HepG2 (cell line): ENCODE measurements around the gene KRT34. TPM values are rescaled to one million over a fixed set of nuclear protein-coding genes. Genes with fewer than 3 reads are reported as not detected.

Experiments used
- ATAC-seq: fragments of 200-7000 bp; cut with Tn5 transposase; 3 replicates; pipeline ENCODE4 v1.9.1; 2020; ENCODE audit warnings: mild to moderate bottlenecking, moderate library complexity
- BruUV-seq: library from RNA; stranded (reverse); fragments of 400-500 nt; replicated peaks from 2 replicates; lab custom pipeline; 2021; lab: Mats Ljungman, UMichigan
- CTCF ChIA-PET: fragments of 300-600 bp; formaldehyde crosslinking; extraction: SDS; loops from one replicate; lab custom pipeline; 2021; ENCODE audit warnings: low total read pairs, inconsistent platforms, low intra/inter-chr PET ratio; lab: Yijun Ruan, JAX
- POLR2A ChIA-PET: fragments of 350-600 bp; sonication (Branson Sonifier 250); formaldehyde crosslinking; loops from one replicate; lab custom pipeline; 2020; ENCODE audit warnings: antibody characterized with exemption, inconsistent platforms; lab: Yijun Ruan, JAX
- DNase-seq: peaks from one replicate; pipeline ENCODE4 v3.0.0-alpha.2; 2015; ENCODE audit warnings: low spot score
- FAIRE-seq: peaks from 3 replicates; lab custom pipeline; 2011; peaks lifted over from hg19 to GRCh38; lab: Jason Lieb, UNC
- H2AFZ ChIP-seq: one replicate; pipeline ENCODE4 v1.6.1; 2011; ENCODE audit warnings: low read length, inconsistent platforms
- H3K27ac ChIP-seq: fragments of 300-600 bp; 3 replicates; pipeline ENCODE4 v1.8.0; 2011; ENCODE audit warnings: mixed run types, mild to moderate bottlenecking, mixed read lengths, low read length, inconsistent platforms; ENCODE audit not compliant: insufficient read depth; ENCODE audit errors: extremely low read length
- H3K27me3 ChIP-seq, 2 experiments: fragments of 200-600 bp in 1 of 2; 2 replicates in 1 of 2; 3 replicates in 1 of 2; pipeline versions ENCODE4 v1.6.0 to v1.8.0; 2011; ENCODE audit warnings: low read length in 2 of 2, mild to moderate bottlenecking in 2 of 2, moderate library complexity in 2 of 2, inconsistent platforms in 1 of 2; ENCODE audit not compliant: insufficient read depth in 2 of 2, control insufficient read depth in 1 of 2
- H3K36me3 ChIP-seq, 2 experiments: fragments of 200-600 bp in 1 of 2; replicated peaks in 1 of 2; 2 replicates in 1 of 2; 3 replicates in 1 of 2; pipeline versions ENCODE4 v1.5.1 to v1.8.0; 2011; ENCODE audit warnings: low read length in 2 of 2, inconsistent platforms in 1 of 2; ENCODE audit not compliant: insufficient read depth in 2 of 2, control insufficient read depth in 1 of 2
- H3K4me1 ChIP-seq: 2 replicates; pipeline ENCODE4 v1.5.1; 2012; ENCODE audit warnings: low read length, inconsistent platforms; ENCODE audit not compliant: insufficient read depth
- H3K4me2 ChIP-seq: 2 replicates; pipeline ENCODE4 v1.6.0; 2011; ENCODE audit warnings: low read depth, low read length, inconsistent platforms
- H3K4me3 ChIP-seq, 3 experiments: fragments of 200-600 bp in 1 of 3; sonication (generic), shearing (Covaris generic) in 1 of 3; replicated peaks in 1 of 3; 2 replicates each; pipeline ENCODE4 v1.5.1; 2011 to 2016; ENCODE audit warnings: low read length in 3 of 3, inconsistent platforms in 2 of 3, low read depth in 2 of 3, mild to moderate bottlenecking in 2 of 3, control low read depth in 1 of 3, mixed read lengths in 1 of 3; ENCODE audit not compliant: insufficient read depth in 1 of 3
- H3K79me2 ChIP-seq: one replicate; pipeline ENCODE4 v1.6.1; 2011; ENCODE audit warnings: low read length, inconsistent platforms; ENCODE audit not compliant: insufficient read depth
- H3K9ac ChIP-seq: 2 replicates; pipeline ENCODE4 v1.6.0; 2011; ENCODE audit warnings: mild to moderate bottlenecking, low read depth, low read length, inconsistent platforms; ENCODE audit not compliant: insufficient read depth
- H3K9me3 ChIP-seq: 2 replicates; pipeline ENCODE4 v1.5.1; 2012; ENCODE audit warnings: mild to moderate bottlenecking, low read length
- H4K20me1 ChIP-seq: 2 replicates; pipeline ENCODE4 v1.6.0; 2011; ENCODE audit warnings: inconsistent platforms, mild to moderate bottlenecking, low read length, moderate library complexity; ENCODE audit not compliant: insufficient read depth
- AGO2 ChIP-seq: fragments of 200-400 bp; formaldehyde crosslinking; optimal IDR thresholded peaks from 2 replicates; pipeline ENCODE3; 2017; ENCODE audit warnings: mild to moderate bottlenecking, low read depth, low read length, moderate library complexity
- CEBPZ ChIP-seq: IDR thresholded peaks from 2 replicates; pipeline ENCODE4 v1.6.1; 2012; ENCODE audit warnings: low read length, improper control_type of control experiment
- MTA1 ChIP-seq: sonication (generic); formaldehyde crosslinking; IDR thresholded peaks from 2 replicates; pipeline ENCODE4 v1.4.0; 2020; ENCODE audit warnings: missing genetic modification reagents, mild to moderate bottlenecking, borderline replicate concordance
- PLSCR1 ChIP-seq: sonication (generic); formaldehyde crosslinking; IDR thresholded peaks from 2 replicates; pipeline ENCODE4 v1.5.0; 2020; ENCODE audit warnings: missing genetic modification reagents, mild to moderate bottlenecking, borderline replicate concordance
- RBM39 ChIP-seq: fragments of 200-400 bp; formaldehyde crosslinking; IDR thresholded peaks from one replicate; pipeline ENCODE4 v1.6.1; 2018; ENCODE audit warnings: antibody characterized with exemption, mild to moderate bottlenecking, low read depth, low read length; ENCODE audit not compliant: poor library complexity, severe bottlenecking
- STAG1 ChIP-seq: sonication (generic); formaldehyde crosslinking; IDR thresholded peaks from 2 replicates; pipeline ENCODE4 v1.4.0; 2020; ENCODE audit warnings: missing genetic modification reagents
- TBX3 ChIP-seq: fragments of 450-650 bp; IDR thresholded peaks from 2 replicates; pipeline ENCODE4 v1.6.1; 2017; ENCODE audit warnings: antibody characterized with exemption, mild to moderate bottlenecking, inconsistent platforms, borderline replicate concordance
- TCF12 ChIP-seq, 2 experiments: fragments of 450-650 bp in 1 of 2; sonication (generic) in 1 of 2; formaldehyde crosslinking in 1 of 2; IDR thresholded peaks; 2 replicates each; pipeline versions ENCODE4 v1.6.1 to v1.8.0; 2017 to 2022; ENCODE audit warnings: antibody characterized with exemption in 1 of 2, mild to moderate bottlenecking in 1 of 2, missing genetic modification reagents in 1 of 2, moderate library complexity in 1 of 2
- THRA ChIP-seq: sonication (generic); formaldehyde crosslinking; IDR thresholded peaks from 2 replicates; pipeline ENCODE4 v1.4.0; 2020; ENCODE audit warnings: missing genetic modification reagents, borderline replicate concordance
- XRCC5 ChIP-seq: fragments of 200-400 bp; formaldehyde crosslinking; optimal IDR thresholded peaks from 2 replicates; pipeline ENCODE3; 2017; ENCODE audit warnings: mild to moderate bottlenecking, low read length
- ZNF101 ChIP-seq: sonication (generic); formaldehyde crosslinking; IDR thresholded peaks from 2 replicates; pipeline ENCODE4 v1.4.0; 2020; ENCODE audit warnings: mild to moderate bottlenecking, low read depth, missing genetic modification reagents, borderline replicate concordance
- ZNF180 ChIP-seq: sonication (generic); formaldehyde crosslinking; IDR thresholded peaks from 2 replicates; pipeline ENCODE4 v1.4.0; 2020; ENCODE audit warnings: low read depth, missing genetic modification reagents, borderline replicate concordance
- ZNF510 ChIP-seq: sonication (generic); formaldehyde crosslinking; IDR thresholded peaks from 2 replicates; pipeline ENCODE4 v1.4.0; 2020; ENCODE audit warnings: low read depth, mild to moderate bottlenecking, missing genetic modification reagents
- ZNF562 ChIP-seq: sonication (generic); formaldehyde crosslinking; IDR thresholded peaks from 2 replicates; pipeline ENCODE4 v1.8.0; 2022; ENCODE audit warnings: missing genetic modification reagents, borderline replicate concordance
- ZNF816 ChIP-seq: sonication (generic); formaldehyde crosslinking; IDR thresholded peaks from 2 replicates; pipeline ENCODE4 v1.8.0; 2022; ENCODE audit warnings: missing genetic modification reagents, mild to moderate bottlenecking, borderline replicate concordance
- WGBS: methylation state at CpG from one replicate; pipeline ENCODE4 v1.1.6; 2017; ENCODE audit warnings: low lambda C conversion rate; 5-methylcytosine and 5-hydroxymethylcytosine counted together
- in situ Hi-C: cut with HindIII; loops from 2 replicates; pipeline ENCODE4 v1.10.0; 2017; ENCODE audit warnings: low pct_unique_long_range_greater_than_20kb; ENCODE audit not compliant: extremely low pct_ligation_motif_present
- intact Hi-C: fragments of 100-400 bp; cut with micrococcal nuclease; formaldehyde crosslinking; loops from one replicate; pipeline ENCODE4 v1.10.0; 2022; ENCODE audit not compliant: unreplicated experiment
- polyA plus RNA-seq, 8 experiments: library from polyadenylated mRNA; depleted of rRNA in 3 of 8; stranded (reverse) in 7 of 8; unstranded in 1 of 8; fragments of >200 nt; fragmentation: Illumina TruSeq in 4 of 8; extraction: Trizol in 4 of 8; gene quantifications; 2 replicates each; pipeline versions ENCODE4 v1.2.1 to v1.2.3, GENCODE V29; 2011 to 2016; ENCODE audit warnings: low read depth in 4 of 8, missing spikeins in 1 of 8, mixed read lengths in 1 of 8; ENCODE audit not compliant: insufficient read depth in 1 of 8
- total RNA-seq, 5 experiments: library from RNA; depleted of rRNA; stranded (reverse); fragments of >200 nt; fragmentation: Illumina TruSeq; extraction: Trizol; gene quantifications; 2 replicates each; pipeline ENCODE4 v1.2.3, GENCODE V29; 2016; ENCODE audit warnings: low read depth in 1 of 5
- TF ChIP-seq, protein P1 (sequence below): sonication (generic); formaldehyde crosslinking; IDR thresholded peaks from 2 replicates; pipeline ENCODE4 v1.8.0; 2022; ENCODE audit warnings: missing genetic modification reagents, low read depth, mild to moderate bottlenecking, borderline replicate concordance
- TF ChIP-seq, protein P2 (sequence below): sonication (generic); formaldehyde crosslinking; conservative IDR thresholded peaks from 2 replicates; pipeline ENCODE4 v1.8.0; 2022; ENCODE audit warnings: low read depth, missing genetic modification reagents

The KRT34 gene
- total and polyA plus RNA-seq, 2 of the 13 experiments (the other 11 are each of a cell fraction or from before 2014, with no cell fraction given) = not detected

DNA sequence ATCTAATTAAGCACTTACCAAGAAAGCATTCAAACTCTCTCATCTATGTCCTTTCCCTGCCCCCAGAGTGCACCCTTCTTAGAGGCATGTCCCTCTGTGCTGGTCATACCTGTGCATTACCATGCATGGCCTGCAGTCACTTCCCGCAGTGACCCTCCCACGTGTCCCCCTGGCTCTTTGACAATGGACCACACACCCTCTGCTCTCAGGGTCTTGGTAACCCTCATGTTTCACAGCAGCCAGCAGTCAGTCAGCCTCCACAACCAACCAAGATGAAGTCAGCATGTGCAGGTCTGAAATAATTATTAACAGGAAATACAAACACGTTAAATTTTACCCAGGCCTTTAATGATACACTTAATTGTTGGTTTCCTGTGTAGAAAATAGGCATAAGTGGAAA is 41.6 kb downstream of the KRT34 start:
- no peak overlapping the region for H3K4me3 ChIP-seq
- peaks cover 11% of the 10 kb centered on the region; the same call in 1 of the 2 replicates for H3K9me3 ChIP-seq
- H3K4me2 ChIP-seq = no peak overlapping the region
- CTCF ChIA-PET = no interaction called here
- no peak overlapping the region for H3K9ac ChIP-seq
- no peak overlapping the region for H3K27ac ChIP-seq
- POLR2A ChIA-PET = no interaction called here
- in situ Hi-C loops = no loop called here
- no peaks in the 10 kb centered on the region for H3K4me1 ChIP-seq
- no peaks in the 10 kb centered on the region; a peak in 1 of 5 replicates for H3K27me3 ChIP-seq
- no peaks in the 10 kb centered on the region for H4K20me1 ChIP-seq
- H2AFZ ChIP-seq = no peak overlapping the region
- intact Hi-C loops = no loop called here
- TF ChIP-seq PLSCR1 (CRISPR knock-in tag) = no peak
- TF ChIP-seq MTA1 (CRISPR knock-in tag) = no peak
- TF ChIP-seq ZNF180 (CRISPR knock-in tag) = no peak
- TF ChIP-seq, protein P1, sequence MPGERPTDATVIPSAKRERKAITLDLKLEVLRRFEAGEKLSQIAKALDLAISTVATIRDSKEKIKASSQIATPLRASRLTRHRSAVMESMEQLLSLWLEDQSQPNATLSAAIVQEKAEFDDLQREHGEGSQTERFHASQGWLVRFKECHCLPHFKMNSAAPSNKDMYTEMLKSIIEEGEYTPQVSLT (CRISPR knock-in tag) = no peak
- no peak for TF ChIP-seq ZNF562 (CRISPR knock-in tag)
- no peak for TF ChIP-seq ZNF510 (CRISPR knock-in tag)
- no peak for TF ChIP-seq RBM39
- TF ChIP-seq STAG1 (CRISPR knock-in tag) = no peak
- no peak for TF ChIP-seq AGO2
- no peak for TF ChIP-seq ZNF816 (CRISPR knock-in tag)
- no peak for TF ChIP-seq CEBPZ
- no peak for TF ChIP-seq TBX3
- no peak for TF ChIP-seq XRCC5
- TF ChIP-seq TCF12 (IDR thresholded peaks at IDR 0.05) = no peak
- no peak for TF ChIP-seq TCF12 (CRISPR knock-in tag; IDR thresholded peaks at IDR 0.05)
- no peak for TF ChIP-seq ZNF101 (CRISPR knock-in tag)
- TF ChIP-seq THRA = no peak
- TF ChIP-seq, protein P2, sequence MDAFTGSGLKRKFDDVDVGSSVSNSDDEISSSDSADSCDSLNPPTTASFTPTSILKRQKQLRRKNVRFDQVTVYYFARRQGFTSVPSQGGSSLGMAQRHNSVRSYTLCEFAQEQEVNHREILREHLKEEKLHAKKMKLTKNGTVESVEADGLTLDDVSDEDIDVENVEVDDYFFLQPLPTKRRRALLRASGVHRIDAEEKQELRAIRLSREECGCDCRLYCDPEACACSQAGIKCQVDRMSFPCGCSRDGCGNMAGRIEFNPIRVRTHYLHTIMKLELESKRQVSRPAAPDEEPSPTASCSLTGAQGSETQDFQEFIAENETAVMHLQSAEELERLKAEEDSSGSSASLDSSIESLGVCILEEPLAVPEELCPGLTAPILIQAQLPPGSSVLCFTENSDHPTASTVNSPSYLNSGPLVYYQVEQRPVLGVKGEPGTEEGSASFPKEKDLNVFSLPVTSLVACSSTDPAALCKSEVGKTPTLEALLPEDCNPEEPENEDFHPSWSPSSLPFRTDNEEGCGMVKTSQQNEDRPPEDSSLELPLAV (CRISPR knock-in tag) = no peak
- WGBS = 0% methylated on average over 3 of the region's 3 CpGs
- no peak; the same call in 2 of the 3 replicates for ATAC-seq
- DNase-seq = no peak
- no peaks in the 10 kb centered on the region for H3K79me2 ChIP-seq
- no peaks in the 10 kb centered on the region for H3K36me3 ChIP-seq
- BruUV-seq = no TSS peak
- no peak for FAIRE-seq
